Coronary artery (tissue), 2 donors: ENCODE data around the gene MRPS22.

Source experiments
- DNase-seq: peaks from one replicate; pipeline ENCODE4 v3.0.0-alpha.2; 2017; ENCODE audit warnings: low spot score
- H3K27ac ChIP-seq, 2 donors: fragments of 200-600 bp; sonication (generic); one replicate each; pipeline ENCODE4 v1.5.1; 2016 to 2019
- H3K4me3 ChIP-seq: fragments of 200-600 bp; sonication (generic); 2 replicates; pipeline ENCODE4 v1.5.1; 2016; ENCODE audit warnings: mild to moderate bottlenecking, moderate library complexity
- CTCF ChIP-seq: fragments of 200-600 bp; sonication (generic); IDR thresholded peaks from one replicate; pipeline ENCODE4 v1.5.1; 2019; ENCODE audit warnings: antibody characterized with exemption

Gene MRPS22

DNA sequence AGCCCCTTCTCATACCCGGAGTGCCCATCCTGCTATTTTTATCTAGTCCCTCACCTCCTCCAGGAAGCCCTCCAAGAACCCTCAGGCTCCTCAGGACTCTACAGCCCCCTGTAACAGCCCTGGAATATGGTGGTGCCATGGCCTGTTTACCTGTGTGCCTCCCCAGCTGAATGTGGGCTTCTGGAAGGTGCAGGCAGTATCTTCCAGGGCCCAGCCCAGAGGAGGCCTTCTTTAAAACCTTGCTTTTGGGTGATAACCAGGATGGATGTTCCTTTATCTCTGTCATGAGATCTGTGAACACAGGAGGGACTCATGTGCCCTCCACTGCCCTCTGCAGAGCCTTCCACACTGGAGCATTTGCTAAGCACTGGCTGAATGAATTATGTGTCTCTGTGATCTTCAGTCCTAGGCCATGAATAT lies 36.7 kb upstream of the MRPS22 start:
- no peak overlapping the region for H3K27ac ChIP-seq
- H3K4me3 ChIP-seq = no peak overlapping the region
- no peak for DNase-seq
- no peak for TF ChIP-seq CTCF

DNA sequence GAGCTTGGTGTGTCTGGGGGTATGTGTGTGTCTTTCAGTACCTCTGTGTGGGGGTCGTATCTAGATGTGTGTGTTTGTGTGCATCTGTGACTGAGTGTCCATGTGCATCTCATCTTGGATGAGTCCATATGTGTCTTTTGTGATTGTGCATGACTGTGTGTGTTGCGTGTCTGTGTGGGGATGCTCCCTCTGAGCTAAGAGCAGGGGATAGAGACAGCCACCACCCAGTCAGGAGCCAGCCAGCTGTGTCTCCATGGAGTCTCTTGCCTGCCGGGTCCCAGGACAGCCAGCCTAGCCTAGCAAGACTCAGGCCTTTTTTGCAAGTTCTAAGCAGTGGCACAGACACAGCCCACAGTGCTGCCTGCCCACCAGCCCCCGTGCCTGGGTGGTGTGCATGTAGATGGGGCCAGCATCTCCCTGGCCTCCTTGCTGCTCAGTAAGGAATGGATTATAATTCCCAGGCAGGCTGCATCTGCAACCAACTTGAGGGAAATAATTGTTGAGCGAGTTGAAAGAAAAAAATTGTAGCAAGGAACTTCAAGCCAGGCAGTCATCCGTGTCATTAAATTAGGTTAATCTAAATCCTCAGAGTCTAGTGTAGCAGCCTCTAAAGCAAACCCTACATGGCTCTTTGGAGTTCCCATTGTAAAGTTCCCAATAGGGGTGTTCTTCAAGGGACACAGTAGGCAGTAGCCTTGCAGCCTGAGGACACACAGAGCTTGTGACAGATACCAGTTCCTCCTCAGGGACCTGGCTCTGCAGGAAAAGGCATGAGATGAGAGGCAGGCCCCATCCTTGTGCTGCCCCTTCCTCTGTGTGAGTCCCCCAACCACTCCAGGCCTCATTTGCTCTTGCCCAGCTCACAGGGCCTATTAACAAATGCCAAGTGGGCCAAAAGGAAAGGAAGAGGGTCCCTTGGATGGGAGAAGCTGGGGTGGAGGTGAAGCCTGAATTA lies 35.9 kb upstream of the MRPS22 start:
- TF ChIP-seq CTCF = no peak
- Histone ChIP-seq H3K27ac (no peak overlapping the region), H3K4me3 (no peak overlapping the region)
- DNase-seq = no peak

DNA sequence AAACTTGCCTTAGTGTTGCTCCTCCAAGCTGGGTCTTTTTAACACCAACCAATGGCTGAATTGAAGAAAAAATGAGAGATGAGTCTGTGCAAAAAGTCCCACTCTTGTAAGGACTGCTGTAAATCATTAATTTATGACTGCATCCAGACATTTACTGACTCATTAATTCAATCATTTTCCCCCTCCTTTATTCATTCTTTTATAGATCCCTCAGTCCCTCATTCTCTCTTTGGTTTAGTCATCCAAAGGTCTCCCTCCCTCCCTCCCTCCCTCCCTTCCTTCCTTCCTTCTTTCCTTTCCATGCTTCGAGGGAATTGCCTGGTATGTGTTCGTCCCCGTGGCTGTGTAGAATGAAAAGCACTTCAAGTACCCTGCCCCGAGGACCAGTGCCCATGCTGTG lies 35.3 kb upstream of the MRPS22 start:
- Histone ChIP-seq H3K4me3 (no peak overlapping the region), H3K27ac (no peak overlapping the region)
- no peak for DNase-seq
- TF ChIP-seq CTCF = no peak

DNA sequence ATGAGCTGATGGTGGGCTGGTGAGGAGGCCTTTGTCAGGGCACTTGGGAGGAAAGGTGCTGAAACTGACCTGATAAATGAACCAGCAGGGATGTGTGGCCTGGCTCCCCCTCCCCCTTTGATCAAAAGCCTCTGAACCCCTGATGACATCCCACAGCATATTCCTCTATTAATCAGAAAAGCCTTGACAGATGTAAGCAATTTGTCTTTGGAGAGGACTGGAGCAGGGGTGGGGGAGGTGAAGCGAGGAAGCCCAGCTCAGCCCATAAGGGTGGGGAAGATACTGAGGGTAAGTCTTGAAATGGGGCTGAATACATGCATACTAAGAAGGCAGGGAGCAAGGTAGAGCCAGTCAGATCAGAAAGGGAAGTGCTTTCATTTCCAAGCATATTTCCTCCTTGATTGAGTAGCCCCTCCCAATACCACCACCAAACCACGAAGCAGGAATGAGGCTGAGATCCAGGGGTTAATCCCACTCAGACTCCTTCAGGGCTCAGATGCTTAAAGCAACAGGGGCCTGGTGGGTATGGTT lies 34.7 kb upstream of the MRPS22 start:
- no peak overlapping the region for H3K4me3 ChIP-seq
- no peak for DNase-seq
- no peak for TF ChIP-seq CTCF
- no peak overlapping the region for H3K27ac ChIP-seq

DNA sequence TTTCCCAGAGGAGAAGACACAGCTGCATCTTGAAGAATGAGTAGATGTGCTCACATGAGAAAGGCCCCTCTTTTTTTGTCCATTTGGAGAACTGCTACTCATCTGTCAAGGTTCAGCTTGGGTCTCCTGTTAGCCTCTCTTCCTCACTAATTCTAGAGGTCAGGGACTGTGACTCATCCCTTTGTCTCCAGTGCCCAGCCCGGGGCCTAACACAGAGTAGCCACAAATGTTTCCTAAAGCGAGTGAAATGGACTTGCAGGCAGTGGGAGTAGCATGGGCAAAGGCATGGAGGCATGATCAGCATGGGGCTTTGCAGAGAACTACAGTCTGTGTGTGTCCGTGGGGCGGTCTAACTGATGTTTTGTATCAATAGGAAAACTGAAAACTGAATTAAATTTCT lies 33.9 kb upstream of the MRPS22 start:
- no peak for TF ChIP-seq CTCF
- no peak for DNase-seq
- Histone ChIP-seq H3K27ac (no peak overlapping the region), H3K4me3 (no peak overlapping the region)

DNA sequence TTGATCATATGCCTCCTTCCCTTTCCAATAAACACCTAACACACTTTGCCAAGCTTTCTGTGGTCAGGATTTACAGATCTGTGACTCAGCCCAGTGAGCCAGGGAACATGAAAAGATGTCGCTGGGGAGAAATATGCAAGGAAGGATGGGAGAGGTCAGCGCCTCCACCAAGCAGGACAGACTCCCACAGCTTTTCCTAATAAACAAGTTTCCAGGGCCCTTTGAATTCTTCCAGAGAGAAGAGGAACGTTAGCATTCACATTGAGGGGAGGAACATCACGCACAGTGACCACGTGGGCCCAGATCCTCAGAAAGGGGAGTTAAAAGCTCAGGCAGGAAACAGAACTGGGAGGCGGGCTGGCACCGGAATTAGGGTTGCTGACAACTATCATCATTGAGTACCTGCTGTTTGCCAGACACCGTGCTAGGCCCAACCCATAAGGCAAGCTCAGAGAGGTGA lies 33.3 kb upstream of the MRPS22 start:
- DNase-seq = no peak
- TF ChIP-seq CTCF = no peak
- Histone ChIP-seq H3K27ac (no peak overlapping the region), H3K4me3 (no peak overlapping the region)

- no peak overlapping the region for H3K27ac ChIP-seq
- TF ChIP-seq CTCF = no peak
- no peak for DNase-seq
- no peak overlapping the region for H3K4me3 ChIP-seq
Measured at GRCh38 chr3:139311557-139311956, 32.3 kb upstream of the MRPS22 start.
